Globus pallidus (tissue), 1 donor: ENCODE data around the gene ANTXR1.

Experiments
- DNase-seq: peaks from one replicate; pipeline ENCODE4 v3.0.0-alpha.2; 2015; ENCODE audit warnings: low spot score

Gene ANTXR1

DNA sequence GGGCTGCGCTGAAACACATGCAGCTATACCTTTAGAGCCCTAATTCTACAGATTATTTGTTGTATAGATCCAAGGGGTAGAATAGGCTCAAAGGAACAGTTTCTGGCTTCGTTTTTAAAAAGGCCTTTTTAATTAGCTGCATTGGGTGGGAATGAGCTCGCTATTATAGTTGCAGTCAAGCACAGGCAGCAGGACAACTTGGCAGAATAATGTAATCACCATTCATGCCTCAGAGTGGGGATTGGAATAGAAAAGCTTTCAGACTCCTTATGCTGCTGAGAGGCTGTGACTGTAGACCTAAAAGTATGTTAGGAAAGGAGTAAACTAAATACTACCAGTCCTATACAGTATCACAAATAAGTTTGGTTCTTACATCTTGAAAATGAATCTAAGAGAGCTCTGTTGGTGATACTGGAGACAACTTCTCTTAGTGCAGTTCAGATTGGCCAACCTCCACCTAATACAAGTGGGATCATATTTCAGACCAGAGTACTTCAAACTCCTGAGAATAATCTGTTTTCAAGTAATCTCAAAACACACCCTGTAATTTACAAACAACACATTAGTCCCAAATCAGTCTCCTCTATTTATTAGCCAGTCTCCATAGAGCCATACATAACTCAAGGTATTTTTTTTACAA is 121.4 kb downstream of the ANTXR1 start:
- peak; percentile 19 for DNase-seq

DNA sequence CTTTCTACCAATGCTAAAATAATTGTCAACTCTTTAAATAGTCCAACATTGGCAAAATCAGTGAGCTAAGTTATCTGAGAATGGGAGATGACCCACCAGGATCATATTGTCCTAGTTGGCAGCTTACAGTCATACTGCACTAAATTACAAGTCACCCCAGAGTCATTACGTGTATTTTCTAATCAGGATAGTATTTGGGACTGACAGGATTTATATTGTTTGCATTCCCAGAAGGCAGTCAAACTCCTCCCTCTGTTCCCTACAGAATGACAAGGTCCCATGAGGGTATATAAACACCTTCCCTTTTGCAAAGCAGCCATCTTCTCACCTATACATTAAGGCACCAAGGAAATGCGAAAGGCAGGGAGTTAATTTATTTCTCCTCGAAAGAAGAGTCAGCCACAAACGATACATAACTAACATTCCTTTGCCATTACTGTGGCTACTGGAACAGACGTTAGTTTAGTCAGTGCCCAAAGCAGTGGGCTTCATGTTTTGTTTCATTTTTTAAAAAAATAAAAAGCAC is 125.3 kb downstream of the ANTXR1 start:
- DNase-seq = no peak

DNA sequence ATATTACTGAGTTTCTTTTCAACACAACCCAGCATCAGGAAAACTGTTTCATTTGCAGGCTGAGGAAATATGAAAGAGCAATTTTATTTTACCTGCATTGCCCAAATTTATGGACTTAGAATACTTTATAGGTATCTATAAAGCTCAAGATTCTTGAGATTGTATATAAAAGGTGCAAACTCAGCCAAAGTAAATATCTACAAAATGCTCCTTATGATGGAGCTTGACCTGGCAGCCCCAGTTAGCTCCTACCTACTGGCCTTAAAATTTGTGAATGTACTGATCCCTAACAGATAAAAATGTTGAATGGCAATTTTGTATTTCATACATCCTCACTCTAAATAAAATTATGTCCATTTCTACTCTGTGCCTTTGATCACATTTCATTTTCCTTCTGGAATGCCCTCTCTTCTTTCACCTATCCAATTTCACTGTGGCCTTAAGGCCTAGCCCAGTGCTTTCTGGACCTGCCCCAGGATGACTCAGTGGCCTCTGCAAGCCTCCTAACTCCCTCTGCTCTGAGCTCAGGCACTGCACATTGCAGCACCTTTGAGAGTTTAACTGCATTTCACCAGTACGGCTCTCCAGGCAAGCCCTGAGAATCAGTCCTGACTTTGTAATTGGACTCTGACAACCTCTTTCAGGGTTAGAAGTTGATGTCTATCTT is 125.9 kb downstream of the ANTXR1 start:
- DNase-seq = no peak

DNA sequence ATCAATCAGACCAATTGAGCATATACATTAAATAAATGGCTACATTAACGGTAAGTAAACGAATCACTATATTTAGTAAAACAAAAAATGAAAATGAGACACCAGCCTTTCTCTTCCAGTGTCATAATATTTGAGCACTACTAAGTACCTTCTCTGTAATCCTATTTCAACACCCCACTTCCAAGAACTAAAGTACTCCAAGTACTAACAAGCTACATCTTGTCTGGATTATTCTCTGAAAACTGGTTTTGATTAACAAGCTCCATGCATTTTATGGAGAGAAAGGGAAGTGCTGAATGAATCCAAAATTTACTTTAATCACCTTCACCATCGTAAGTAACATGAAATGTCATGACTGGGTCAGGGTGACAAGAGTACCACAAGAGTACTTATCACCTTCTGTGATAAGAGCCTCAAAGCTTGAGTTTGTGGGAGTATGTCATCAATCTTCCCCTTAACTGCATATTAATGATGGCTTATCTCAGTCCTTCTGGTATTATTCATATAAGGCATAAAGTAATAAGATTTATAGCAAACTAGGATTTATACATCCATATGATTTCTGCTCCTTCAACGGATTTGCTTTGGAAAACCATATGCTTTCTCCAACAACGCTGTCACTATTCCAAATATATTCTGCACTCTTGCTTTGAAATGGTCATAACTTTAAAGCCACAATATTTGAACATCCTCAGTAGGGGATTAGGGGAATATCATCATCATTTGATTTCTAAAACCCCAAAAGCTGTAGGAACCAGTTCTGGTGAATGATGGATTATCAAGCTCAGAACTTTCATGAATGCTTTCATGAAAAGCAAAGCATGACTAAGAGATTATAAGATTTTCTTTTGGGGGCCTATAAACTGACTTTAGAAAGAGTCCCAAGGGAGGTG is 127.0 kb downstream of the ANTXR1 start:
- DNase-seq = no peak

DNA sequence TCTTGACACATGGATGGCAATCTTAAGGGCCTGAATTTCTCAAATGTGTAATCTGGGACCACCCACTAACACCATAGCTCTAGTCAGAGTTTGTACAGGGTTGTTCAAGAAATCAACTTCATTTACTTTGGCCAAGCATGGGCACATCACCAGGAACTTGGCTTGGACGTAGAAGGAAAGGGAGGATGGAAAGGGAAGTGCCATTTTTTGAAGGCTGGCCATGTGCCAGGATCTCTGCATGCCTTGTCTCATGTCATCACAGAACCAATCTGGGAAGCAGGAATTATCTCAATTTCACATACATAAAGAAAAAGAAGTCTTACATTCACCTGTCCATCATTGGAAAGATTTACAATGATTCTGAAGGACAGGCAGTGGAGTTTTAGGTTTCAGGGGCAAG is 128.1 kb downstream of the ANTXR1 start:
- DNase-seq = no peak

DNA sequence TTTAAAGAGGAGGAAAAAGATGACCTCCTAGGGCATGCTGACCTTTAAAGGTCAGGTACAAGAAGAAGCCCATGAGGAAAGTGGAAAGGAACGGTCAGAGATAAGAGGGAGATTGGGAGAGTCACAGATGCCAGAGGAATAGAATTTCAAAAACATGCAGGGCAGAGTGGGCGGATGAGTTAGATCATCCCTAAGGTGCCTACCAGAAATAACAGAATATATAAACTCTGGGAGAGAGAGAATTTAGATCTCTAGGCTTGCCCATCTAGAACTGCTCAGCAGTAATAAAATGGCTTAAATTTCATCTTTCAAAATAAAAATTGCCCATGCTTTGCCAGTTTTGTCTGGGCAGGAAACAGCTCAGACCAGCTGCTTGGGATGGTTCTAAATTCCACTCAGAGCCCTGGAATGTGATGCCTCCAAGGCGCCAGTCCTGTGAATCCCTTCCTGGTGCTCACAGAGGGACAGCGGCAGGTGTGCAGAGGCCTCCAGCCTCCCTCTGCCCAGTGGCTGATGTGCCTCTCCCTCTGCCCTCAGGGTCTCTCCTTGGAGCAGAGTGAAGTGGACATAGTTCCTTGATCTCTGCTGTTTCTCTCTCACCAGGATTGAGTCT is 130.9 kb downstream of the ANTXR1 start:
- DNase-seq = no peak

DNA sequence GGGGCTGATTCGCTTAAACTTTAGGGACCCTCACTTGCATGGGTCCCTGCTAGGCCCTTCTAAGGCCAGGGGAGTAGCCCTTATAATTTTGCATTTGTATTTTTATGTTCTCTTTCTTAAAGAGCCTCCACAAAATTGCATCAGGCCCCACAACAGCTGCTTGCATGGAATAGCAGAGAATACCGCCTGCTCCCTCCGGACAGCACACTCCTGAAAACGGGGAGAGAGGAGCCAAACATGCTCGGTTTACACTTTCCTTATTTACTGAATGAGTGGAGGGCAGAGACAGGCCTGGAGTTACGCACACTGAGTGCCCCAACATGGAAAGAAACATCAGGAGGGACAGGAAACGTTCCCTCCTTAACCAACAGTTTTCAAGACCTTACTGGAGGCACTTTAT is 132.2 kb downstream of the ANTXR1 start:
- no peak for DNase-seq

DNA sequence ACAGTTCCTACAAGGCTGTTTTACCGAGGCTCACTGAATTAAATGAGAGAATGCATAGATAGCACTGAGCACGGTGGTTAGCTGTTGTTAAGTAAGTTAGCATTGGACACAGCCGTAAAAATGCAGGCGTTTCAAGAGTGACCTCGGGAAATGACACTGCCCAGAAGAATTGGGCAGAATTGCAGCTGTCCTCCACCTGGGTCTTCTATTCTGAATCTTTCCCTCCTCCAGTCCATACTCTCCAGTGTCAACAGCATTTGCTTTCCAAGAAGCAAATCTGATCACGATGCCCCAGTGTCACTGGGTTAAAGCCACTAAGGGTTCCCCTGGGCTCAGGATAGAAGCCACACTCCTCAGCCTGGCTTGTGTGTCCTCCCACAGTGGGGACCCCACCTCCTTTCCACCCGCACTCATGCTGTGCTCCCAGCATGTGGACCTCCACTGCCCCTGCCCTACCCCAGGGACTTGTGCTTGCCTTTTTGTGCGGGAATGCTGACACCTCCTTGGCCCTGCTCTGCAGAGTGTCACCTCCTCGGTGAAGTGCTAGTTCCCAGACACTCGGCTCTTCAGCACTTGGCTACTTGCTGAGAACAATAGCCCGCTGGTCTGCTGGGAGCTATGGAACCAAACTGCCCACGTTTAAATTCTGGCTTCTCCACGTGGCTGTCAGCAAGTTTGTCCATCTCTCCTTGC is 135.0 kb downstream of the ANTXR1 start:
- no peak for DNase-seq

DNA sequence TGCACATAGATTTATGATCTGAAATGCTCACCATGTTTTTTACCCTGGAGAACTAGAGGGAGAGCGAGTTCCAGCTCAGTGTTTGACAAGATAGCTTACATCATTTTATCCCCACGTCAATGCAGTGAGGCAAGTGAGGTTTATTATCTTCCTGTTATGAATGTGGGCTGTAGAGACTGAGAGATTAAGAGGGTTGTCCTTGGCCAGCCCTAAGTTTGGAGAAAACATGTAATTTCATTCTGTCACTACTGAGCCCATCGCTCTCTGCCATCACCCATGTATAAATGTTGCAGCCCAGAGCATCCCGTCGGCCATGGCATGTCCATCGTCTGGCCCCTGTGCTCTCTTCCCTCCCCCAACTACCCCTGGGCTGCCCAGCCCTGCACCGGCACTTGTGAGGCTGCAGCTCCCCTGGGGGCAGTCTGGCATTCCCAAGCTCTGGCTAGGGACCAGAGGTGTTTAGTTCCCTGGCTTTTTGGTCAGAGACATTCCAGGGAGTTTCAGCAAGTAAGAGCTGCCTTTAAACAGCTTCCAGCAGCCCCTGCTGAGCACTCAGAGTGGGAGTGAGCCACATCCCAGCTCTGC is 136.7 kb downstream of the ANTXR1 start:
- no peak for DNase-seq

DNA sequence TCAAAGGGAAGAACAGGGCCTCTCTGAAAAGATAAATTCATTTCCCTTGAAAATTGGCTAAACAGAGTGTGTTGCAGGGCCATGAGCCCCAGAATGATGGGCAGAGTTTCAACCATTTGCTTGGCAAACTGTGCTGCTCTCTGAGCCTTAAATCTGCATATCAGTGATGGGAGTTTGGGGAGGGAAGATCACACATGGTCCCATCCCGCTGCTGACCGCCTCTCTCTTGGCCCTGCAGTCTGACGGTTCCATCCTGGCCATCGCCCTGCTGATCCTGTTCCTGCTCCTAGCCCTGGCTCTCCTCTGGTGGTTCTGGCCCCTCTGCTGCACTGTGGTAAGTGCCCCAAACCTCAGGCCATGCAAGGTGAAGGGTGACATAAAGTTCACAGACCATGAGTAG is 139.0 kb downstream of the ANTXR1 start:
- DNase-seq = no peak

DNA sequence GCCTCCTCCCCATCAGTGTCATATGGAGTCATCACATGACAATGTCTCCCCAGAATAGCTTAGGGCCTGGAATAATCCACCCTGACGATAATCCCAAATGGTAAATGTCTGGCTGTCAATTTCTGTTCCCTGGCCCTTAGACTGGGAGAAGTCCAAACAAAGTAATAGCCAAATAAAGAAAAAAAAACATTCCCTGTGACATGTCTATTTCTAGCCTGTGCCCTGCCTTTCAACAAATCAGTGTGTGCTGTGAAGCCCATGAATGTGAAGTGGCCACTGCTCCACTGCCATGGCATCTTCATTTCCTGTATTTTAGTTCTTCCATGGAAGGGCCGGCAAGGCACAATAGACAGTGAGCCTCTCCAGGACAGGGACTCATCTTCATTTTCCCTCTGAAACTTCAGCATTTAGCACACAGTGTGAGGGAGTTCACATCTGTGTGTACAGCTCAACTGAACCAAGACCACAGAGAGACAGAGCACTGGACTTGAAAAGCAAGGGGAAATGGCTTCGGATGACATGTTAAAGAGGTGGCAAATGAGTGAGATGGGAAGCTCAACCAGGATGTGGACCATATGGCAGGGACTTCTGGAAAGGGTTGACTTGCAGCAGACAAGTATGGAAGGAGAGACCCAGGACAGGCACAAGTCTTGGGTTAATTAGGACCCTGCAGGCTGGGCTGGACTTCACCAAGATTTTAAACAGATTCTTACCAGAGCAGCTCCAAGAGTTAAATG is 140.0 kb downstream of the ANTXR1 start:
- DNase-seq = no peak

DNA sequence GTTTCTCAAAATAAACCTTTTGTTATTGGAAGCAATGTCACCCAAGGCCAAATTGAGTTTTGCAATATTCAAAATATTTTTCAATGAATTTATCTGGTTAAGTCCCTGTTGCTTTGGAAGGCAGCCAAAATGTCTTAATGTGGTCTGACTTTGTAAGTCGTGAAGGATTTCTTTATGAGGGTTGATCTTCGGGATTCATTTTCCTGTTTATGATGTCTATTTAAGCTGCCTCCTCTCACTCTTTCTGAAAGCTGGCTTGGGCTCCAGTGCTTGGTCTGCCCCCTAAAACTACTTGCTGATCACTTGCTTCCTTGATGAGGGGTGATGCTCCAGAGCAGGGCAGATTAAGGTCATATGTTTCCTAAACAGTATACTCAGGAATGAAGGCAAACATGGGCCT is 141.1 kb downstream of the ANTXR1 start:
- no peak for DNase-seq

DNA sequence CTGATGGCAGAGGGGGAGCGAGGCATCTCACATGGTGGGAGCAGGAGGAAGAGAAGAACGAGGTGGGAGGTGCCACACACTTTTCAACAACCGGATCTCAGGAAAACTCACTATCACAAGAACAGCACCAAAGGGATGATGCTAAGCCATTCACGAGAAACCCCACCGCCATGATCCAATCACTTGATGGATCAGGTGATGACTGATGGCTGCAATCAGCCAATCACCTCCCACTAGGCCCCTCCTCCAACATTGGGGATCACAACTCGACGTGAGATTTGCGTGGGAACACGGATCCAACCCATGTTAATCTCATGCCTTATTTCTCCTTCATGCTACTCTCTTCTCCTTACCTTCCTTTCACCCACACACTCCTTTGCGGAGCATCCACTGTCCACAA is 143.6 kb downstream of the ANTXR1 start:
- DNase-seq = no peak

DNA sequence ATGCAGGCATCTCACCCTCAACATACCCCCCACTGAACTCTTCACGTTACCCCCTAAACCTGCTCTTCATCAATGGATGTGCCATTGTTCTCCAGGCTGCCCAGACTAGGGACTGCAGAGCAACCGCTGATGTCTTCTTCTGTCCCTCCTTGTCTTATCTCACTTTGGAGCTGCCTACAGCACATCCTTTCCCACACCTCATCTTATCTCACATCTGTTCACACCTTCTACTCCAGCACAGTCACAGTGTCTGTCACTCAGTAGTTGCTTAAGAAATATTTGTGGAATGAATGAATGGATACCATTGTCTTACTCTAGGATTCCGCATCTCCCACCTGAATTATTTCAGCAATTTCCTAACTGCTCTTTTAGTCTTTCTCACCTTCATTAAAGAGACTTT is 144.5 kb downstream of the ANTXR1 start:
- DNase-seq = no peak

DNA sequence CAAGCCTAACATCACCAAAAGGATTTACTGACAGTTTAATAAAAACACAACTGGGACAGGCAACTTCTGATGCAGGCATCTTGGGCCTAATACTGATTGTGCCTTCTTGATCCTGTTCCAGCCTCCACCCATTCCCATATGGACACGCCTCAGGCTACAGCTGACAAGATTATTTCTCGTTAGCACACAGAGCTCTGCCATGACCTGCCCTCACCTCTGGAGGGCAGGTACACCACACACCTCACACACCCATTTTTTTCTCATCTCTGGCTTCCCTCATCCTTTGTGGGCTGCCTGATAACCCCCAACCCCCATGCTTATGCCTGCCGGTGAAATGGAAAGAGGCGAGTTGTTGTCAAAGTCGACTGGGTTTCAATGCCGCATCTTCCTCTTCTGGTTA is 147.0 kb downstream of the ANTXR1 start:
- no peak for DNase-seq

DNA sequence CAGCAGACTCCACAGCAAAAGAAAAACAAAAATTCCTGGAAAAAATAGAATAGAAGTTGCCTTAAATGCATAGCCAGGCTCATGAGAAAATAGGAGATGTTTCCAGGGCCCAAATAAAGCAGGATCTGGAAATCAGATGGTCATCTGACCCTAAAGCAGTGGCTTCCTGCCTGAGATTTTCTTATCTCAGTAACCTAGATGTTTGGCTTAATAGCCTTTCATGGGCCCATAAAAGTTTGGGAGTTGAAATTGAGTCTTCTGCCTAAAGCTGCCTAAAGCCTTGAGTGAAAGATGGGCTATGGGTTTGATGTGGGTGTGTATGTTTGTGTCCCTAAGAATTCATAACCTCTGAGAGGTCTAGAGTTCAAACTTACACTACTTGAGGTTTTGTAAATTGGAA is 149.1 kb downstream of the ANTXR1 start:
- no peak for DNase-seq

DNA sequence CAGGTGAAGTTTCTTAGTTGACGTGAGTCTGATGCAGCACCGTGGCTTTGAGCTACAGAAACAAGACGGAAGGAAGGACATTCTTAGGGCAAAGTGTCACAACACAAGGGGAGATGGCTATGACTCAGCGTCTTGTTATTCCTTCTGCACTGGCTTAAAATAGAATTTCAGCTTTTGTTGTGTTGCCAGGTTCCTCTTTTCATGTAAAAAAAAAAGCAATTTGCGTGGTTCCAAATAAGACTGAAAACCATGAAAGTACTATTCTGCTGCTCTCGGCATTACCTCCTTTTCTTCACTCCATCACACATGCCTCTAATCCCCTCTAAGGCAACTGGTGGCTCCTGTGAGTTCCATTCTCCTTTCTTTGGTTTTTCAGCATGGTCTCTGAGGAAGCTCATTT is 150.1 kb downstream of the ANTXR1 start:
- DNase-seq = peak; percentile 67

DNA sequence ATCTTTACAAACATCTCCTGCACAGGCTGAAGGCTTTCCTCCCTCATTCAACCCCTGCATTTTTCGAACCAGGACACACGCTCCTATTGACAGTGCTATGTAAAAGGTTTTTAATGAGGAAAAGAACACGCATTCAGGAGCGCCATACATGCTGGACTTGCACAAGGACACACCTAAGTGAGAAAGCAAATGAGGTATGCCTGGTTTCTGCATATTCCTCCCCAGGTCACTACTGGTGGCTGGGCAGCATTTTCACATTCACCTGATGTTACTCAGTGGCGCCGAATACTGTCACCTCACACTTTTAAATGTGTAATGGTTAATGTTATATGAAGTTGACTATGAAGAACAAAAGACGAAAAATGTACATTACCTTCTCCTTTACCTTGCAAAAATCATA is 150.6 kb downstream of the ANTXR1 start:
- DNase-seq = no peak

DNA sequence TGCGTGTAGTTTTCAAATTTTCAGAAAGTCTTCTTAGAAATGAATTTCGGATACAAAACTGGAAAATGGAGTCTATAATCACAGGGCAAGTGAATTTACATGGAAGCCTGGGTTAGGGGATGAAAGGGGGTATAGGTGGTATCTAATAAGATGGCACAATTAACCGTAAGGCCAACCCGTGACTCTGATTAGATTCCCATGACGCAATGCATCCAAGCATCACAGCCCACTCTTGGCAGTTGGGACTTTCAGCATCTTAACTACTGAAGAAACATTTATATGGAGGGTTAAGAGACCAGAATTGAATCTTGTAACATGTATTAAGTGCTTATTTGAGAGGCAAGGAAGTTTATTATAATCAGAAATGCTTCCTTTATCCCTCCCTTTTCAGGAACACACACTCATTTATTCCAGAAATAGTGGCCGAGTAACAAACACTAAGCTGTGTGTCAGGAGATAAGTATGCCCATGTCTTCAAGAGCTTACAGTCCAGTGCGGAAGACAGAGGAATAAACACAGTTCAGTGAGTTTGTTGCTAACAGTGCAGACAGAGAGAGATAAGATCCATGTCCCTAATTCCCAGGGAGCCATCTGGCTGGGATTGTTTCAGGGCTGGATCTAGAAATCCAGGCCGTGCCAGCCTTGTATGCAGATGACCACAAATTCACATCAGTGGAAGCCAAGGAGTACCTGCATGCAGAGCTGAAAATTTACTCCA is 151.2 kb downstream of the ANTXR1 start:
- DNase-seq = no peak
